Endothelial cell of umbilical vein (primary cell): ENCODE measurements around the gene SFXN2.

Experiments used
- CTCF ChIP-seq, 2 donors: IDR thresholded peaks; 1 replicate in 1 of 2; 2 replicates in 1 of 2; pipeline ENCODE4 v1.5.1; 2011; ENCODE audit warnings: low read length in 2 of 2, mild to moderate bottlenecking in 2 of 2, moderate library complexity in 2 of 2, control low read depth in 1 of 2, inconsistent platforms in 1 of 2, low read depth in 1 of 2; ENCODE audit not compliant: insufficient read depth in 1 of 2; ENCODE audit errors: extremely low read depth in 1 of 2
- EZH2 ChIP-seq: IDR thresholded peaks from 2 replicates; pipeline ENCODE4 v1.6.1; 2012; ENCODE audit warnings: borderline replicate concordance, low read depth, mild to moderate bottlenecking, moderate library complexity, low read length, inconsistent platforms; ENCODE audit not compliant: severe bottlenecking
- FOS ChIP-seq: IDR thresholded peaks from 2 replicates; pipeline ENCODE4 v1.6.1; 2011; ENCODE audit warnings: mild to moderate bottlenecking, low read length, moderate library complexity, borderline replicate concordance; ENCODE audit not compliant: insufficient read depth
- GATA2 ChIP-seq: IDR thresholded peaks from 2 replicates; pipeline ENCODE4 v1.7.0; 2011; ENCODE audit warnings: low read depth, mild to moderate bottlenecking, moderate library complexity, mixed read lengths, low read length; ENCODE audit not compliant: insufficient read length, insufficient read depth
- MAX ChIP-seq: IDR thresholded peaks from 2 replicates; pipeline ENCODE4 v1.6.1; 2011; ENCODE audit not compliant: insufficient read depth, insufficient read length
- POLR2A ChIP-seq: IDR thresholded peaks from 2 replicates; pipeline ENCODE4 v1.6.1; 2012; ENCODE audit warnings: low read depth, mild to moderate bottlenecking, control low read depth, low read length
- POLR2AphosphoS5 ChIP-seq: IDR thresholded peaks from 2 replicates; pipeline ENCODE4 v1.6.1; 2012; ENCODE audit warnings: low read depth, mild to moderate bottlenecking, control low read depth, low read length, moderate library complexity; ENCODE audit not compliant: insufficient read depth

GRCh38 chr10:102713814-102714620, 419 bp upstream of the SFXN2 start, which contains the start of gene ARL3:
- TF ChIP-seq CTCF (IDR thresholded peaks at IDR 0.05; ENCODE audit: extremely low read depth in 1 of 2, insufficient read depth in 1 of 2, low read depth in 1 of 2, low read length in 2 of 2) (peak; percentile 39 to 78), POLR2AphosphoS5 (peak; percentile 37), EZH2 (no peak), POLR2A (peak; percentile 76), FOS (no peak), GATA2 (no peak), MAX (peak; percentile 78)
